ENCODE data around the gene IPO9.

IPO9 gene

GRCh38 chr1:201883266-201883665, 54.3 kb downstream of the IPO9 start:
- Histone ChIP-seq H3K4me3 (ENCODE audit: low read depth in 1 of 2, low read length in 2 of 2) (no peak overlapping the region), H3K36me3 (ENCODE audit: insufficient read depth, low read length) (no peaks in the 10 kb centered on the region), H3K9ac (ENCODE audit: low read length) (no peak overlapping the region), H3K27me3 (ENCODE audit: control insufficient read depth in 1 of 2, insufficient read depth in 2 of 2, low read length in 2 of 2) (no peaks in the 10 kb centered on the region), H3K27ac (ENCODE audit: low read depth, low read length) (no peak overlapping the region), H3K9me3 (ENCODE audit: low read length) (no peaks in the 10 kb centered on the region), H3K4me1 (ENCODE audit: insufficient read depth, low read length) (peaks cover 27% of the 10 kb centered on the region)

- Histone ChIP-seq H3K9me3 (ENCODE audit: low read length) (no peaks in the 10 kb centered on the region), H3K27me3 (ENCODE audit: control insufficient read depth in 1 of 2, insufficient read depth in 2 of 2, low read length in 2 of 2) (no peaks in the 10 kb centered on the region), H3K36me3 (ENCODE audit: insufficient read depth, low read length) (no peaks in the 10 kb centered on the region), H3K27ac (ENCODE audit: low read depth, low read length) (no peak overlapping the region), H3K9ac (ENCODE audit: low read length) (no peak overlapping the region), H3K4me1 (ENCODE audit: insufficient read depth, low read length) (peaks cover 26% of the 10 kb centered on the region), H3K4me3 (ENCODE audit: low read depth in 1 of 2, low read length in 2 of 2) (no peak overlapping the region)
Observed at GRCh38 chr1:201883786-201884185, 54.8 kb downstream of the IPO9 start.

GRCh38 chr1:201884425-201884824, 55.5 kb downstream of the IPO9 start:
- Histone ChIP-seq H3K9me3 (ENCODE audit: low read length) (no peaks in the 10 kb centered on the region), H3K27ac (ENCODE audit: low read depth, low read length) (no peak overlapping the region), H3K9ac (ENCODE audit: low read length) (no peak overlapping the region), H3K36me3 (ENCODE audit: insufficient read depth, low read length) (no peaks in the 10 kb centered on the region), H3K4me1 (ENCODE audit: insufficient read depth, low read length) (peaks cover 30% of the 10 kb centered on the region), H3K27me3 (ENCODE audit: control insufficient read depth in 1 of 2, insufficient read depth in 2 of 2, low read length in 2 of 2) (no peaks in the 10 kb centered on the region), H3K4me3 (ENCODE audit: low read depth in 1 of 2, low read length in 2 of 2) (no peak overlapping the region)

- H3K27ac ChIP-seq (ENCODE audit: low read depth, low read length), result no peak overlapping the region
- no peak overlapping the region for H3K9ac ChIP-seq (ENCODE audit: low read length)
- H3K4me3 ChIP-seq (ENCODE audit: low read depth in 1 of 2, low read length in 2 of 2), result no peak overlapping the region
- no peaks in the 10 kb centered on the region for H3K27me3 ChIP-seq (ENCODE audit: control insufficient read depth in 1 of 2, insufficient read depth in 2 of 2, low read length in 2 of 2)
- H3K36me3 ChIP-seq (ENCODE audit: insufficient read depth, low read length), result no peaks in the 10 kb centered on the region
- peaks cover 35% of the 10 kb centered on the region for H3K4me1 ChIP-seq (ENCODE audit: insufficient read depth, low read length)
- H3K9me3 ChIP-seq (ENCODE audit: low read length), result no peaks in the 10 kb centered on the region
Observed at GRCh38 chr1:201885531-201886075, 56.6 kb downstream of the IPO9 start.

GRCh38 chr1:201886103-201886885, 57.3 kb downstream of the IPO9 start:
- no peak overlapping the region for H3K9ac ChIP-seq (ENCODE audit: low read length)
- H3K27ac ChIP-seq (ENCODE audit: low read depth, low read length), result no peak overlapping the region
- no peaks in the 10 kb centered on the region for H3K27me3 ChIP-seq (ENCODE audit: control insufficient read depth in 1 of 2, insufficient read depth in 2 of 2, low read length in 2 of 2)
- no peak overlapping the region for H3K4me3 ChIP-seq (ENCODE audit: low read depth in 1 of 2, low read length in 2 of 2)
- H3K36me3 ChIP-seq (ENCODE audit: insufficient read depth, low read length), result no peaks in the 10 kb centered on the region
- no peaks in the 10 kb centered on the region for H3K9me3 ChIP-seq (ENCODE audit: low read length)
- peaks cover 35% of the 10 kb centered on the region for H3K4me1 ChIP-seq (ENCODE audit: insufficient read depth, low read length)

GRCh38 chr1:201887116-201887866, 58.3 kb downstream of the IPO9 start:
- Histone ChIP-seq H3K9me3 (ENCODE audit: low read length) (no peaks in the 10 kb centered on the region), H3K27ac (ENCODE audit: low read depth, low read length) (no peak overlapping the region), H3K36me3 (ENCODE audit: insufficient read depth, low read length) (no peaks in the 10 kb centered on the region), H3K9ac (ENCODE audit: low read length) (no peak overlapping the region), H3K27me3 (ENCODE audit: control insufficient read depth in 1 of 2, insufficient read depth in 2 of 2, low read length in 2 of 2) (no peaks in the 10 kb centered on the region), H3K4me1 (ENCODE audit: insufficient read depth, low read length) (peaks cover 37% of the 10 kb centered on the region), H3K4me3 (ENCODE audit: low read depth in 1 of 2, low read length in 2 of 2) (no peak overlapping the region)

GRCh38 chr1:201888282-201889089, 59.5 kb downstream of the IPO9 start, which contains the start of gene SHISA4:
Gene SHISA4, plus strand, starts transcription at chr1:201888898. Its CDS starts 97 bp downstream, at chr1:201888995.
- Histone ChIP-seq H3K36me3 (ENCODE audit: insufficient read depth, low read length) (no peaks in the 10 kb centered on the region), H3K27ac (ENCODE audit: low read depth, low read length) (peak within 1 kb of the TSS; percentile 66), H3K9me3 (ENCODE audit: low read length) (no peaks in the 10 kb centered on the region), H3K9ac (ENCODE audit: low read length) (peak within 1 kb of the TSS; percentile 40), H3K4me3 (ENCODE audit: low read depth in 1 of 2, low read length in 2 of 2) (peak within 1 kb of the TSS; percentile 69 to 99), H3K27me3 (ENCODE audit: control insufficient read depth in 1 of 2, insufficient read depth in 2 of 2, low read length in 2 of 2) (no peaks in the 10 kb centered on the region), H3K4me1 (ENCODE audit: insufficient read depth, low read length) (peaks cover 44% of the 10 kb centered on the region)

- Histone ChIP-seq H3K4me1 (ENCODE audit: insufficient read depth, low read length) (peaks cover 41% of the 10 kb centered on the region), H3K4me3 (ENCODE audit: low read depth in 1 of 2, low read length in 2 of 2) (peak overlapping the region; percentile 69 to 99), H3K9ac (ENCODE audit: low read length) (peak overlapping the region; percentile 40), H3K27ac (ENCODE audit: low read depth, low read length) (peak overlapping the region; percentile 66), H3K27me3 (ENCODE audit: control insufficient read depth in 1 of 2, insufficient read depth in 2 of 2, low read length in 2 of 2) (no peaks in the 10 kb centered on the region), H3K36me3 (ENCODE audit: insufficient read depth, low read length) (no peaks in the 10 kb centered on the region), H3K9me3 (ENCODE audit: low read length) (no peaks in the 10 kb centered on the region)
Observed at GRCh38 chr1:201889090-201889968, 60.4 kb downstream of the IPO9 start.

GRCh38 chr1:201890223-201890622, 61.3 kb downstream of the IPO9 start:
- H3K27ac ChIP-seq (ENCODE audit: low read depth, low read length), result no peak overlapping the region
- H3K27me3 ChIP-seq (ENCODE audit: control insufficient read depth in 1 of 2, insufficient read depth in 2 of 2, low read length in 2 of 2), result no peaks in the 10 kb centered on the region
- H3K4me3 ChIP-seq (ENCODE audit: low read depth in 1 of 2, low read length in 2 of 2), result no peak overlapping the region
- no peaks in the 10 kb centered on the region for H3K9me3 ChIP-seq (ENCODE audit: low read length)
- no peak overlapping the region for H3K9ac ChIP-seq (ENCODE audit: low read length)
- H3K36me3 ChIP-seq (ENCODE audit: insufficient read depth, low read length), result no peaks in the 10 kb centered on the region
- H3K4me1 ChIP-seq (ENCODE audit: insufficient read depth, low read length), result peaks cover 37% of the 10 kb centered on the region

- Histone ChIP-seq H3K4me3 (ENCODE audit: low read depth in 1 of 2, low read length in 2 of 2) (no peak overlapping the region), H3K4me1 (ENCODE audit: insufficient read depth, low read length) (peaks cover 35% of the 10 kb centered on the region), H3K9me3 (ENCODE audit: low read length) (no peaks in the 10 kb centered on the region), H3K9ac (ENCODE audit: low read length) (no peak overlapping the region), H3K36me3 (ENCODE audit: insufficient read depth, low read length) (no peaks in the 10 kb centered on the region), H3K27me3 (ENCODE audit: control insufficient read depth in 1 of 2, insufficient read depth in 2 of 2, low read length in 2 of 2) (no peaks in the 10 kb centered on the region), H3K27ac (ENCODE audit: low read depth, low read length) (no peak overlapping the region)
Observed at GRCh38 chr1:201890806-201891450, 62.0 kb downstream of the IPO9 start.
